ENCODE data around the gene RELCH.

Gene RELCH

DNA sequence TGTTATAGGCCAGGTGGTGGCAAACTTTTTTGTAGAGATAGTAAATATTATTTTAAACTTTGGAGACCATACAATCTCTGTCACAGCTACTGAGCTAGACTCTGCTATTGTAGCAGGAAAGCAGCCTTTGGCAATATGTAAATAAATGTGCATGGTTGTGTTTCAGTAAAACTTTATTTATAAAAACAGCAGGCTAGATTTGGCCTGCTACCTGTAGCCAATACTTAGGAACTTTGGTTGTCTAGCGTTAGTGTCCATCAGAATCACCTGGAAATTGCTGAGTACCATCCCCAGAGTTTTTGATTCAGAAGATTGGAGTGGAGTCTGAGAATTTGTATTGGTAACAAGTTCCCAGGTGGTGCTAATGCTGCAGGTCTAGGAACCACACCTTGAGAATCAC lies 114.3 kb downstream of the RELCH start:
- no peak for DNase-seq (ENCODE audit: low read depth)
- no peak overlapping the region for H3K4me3 ChIP-seq (ENCODE audit: low read length)
- TF ChIP-seq, protein P1, sequence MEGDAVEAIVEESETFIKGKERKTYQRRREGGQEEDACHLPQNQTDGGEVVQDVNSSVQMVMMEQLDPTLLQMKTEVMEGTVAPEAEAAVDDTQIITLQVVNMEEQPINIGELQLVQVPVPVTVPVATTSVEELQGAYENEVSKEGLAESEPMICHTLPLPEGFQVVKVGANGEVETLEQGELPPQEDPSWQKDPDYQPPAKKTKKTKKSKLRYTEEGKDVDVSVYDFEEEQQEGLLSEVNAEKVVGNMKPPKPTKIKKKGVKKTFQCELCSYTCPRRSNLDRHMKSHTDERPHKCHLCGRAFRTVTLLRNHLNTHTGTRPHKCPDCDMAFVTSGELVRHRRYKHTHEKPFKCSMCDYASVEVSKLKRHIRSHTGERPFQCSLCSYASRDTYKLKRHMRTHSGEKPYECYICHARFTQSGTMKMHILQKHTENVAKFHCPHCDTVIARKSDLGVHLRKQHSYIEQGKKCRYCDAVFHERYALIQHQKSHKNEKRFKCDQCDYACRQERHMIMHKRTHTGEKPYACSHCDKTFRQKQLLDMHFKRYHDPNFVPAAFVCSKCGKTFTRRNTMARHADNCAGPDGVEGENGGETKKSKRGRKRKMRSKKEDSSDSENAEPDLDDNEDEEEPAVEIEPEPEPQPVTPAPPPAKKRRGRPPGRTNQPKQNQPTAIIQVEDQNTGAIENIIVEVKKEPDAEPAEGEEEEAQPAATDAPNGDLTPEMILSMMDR (conservative IDR thresholded peaks at IDR 0.05; ENCODE audit: low read depth, low read length), result no peak

GRCh38 chr18:62312851-62313250 lies 125.8 kb downstream of the RELCH start:
- TF ChIP-seq, protein P1 (conservative IDR thresholded peaks at IDR 0.05; ENCODE audit: low read depth, low read length), result no peak
- H3K4me3 ChIP-seq (ENCODE audit: low read length), result no peak overlapping the region
- no peak for DNase-seq (ENCODE audit: low read depth)

DNA sequence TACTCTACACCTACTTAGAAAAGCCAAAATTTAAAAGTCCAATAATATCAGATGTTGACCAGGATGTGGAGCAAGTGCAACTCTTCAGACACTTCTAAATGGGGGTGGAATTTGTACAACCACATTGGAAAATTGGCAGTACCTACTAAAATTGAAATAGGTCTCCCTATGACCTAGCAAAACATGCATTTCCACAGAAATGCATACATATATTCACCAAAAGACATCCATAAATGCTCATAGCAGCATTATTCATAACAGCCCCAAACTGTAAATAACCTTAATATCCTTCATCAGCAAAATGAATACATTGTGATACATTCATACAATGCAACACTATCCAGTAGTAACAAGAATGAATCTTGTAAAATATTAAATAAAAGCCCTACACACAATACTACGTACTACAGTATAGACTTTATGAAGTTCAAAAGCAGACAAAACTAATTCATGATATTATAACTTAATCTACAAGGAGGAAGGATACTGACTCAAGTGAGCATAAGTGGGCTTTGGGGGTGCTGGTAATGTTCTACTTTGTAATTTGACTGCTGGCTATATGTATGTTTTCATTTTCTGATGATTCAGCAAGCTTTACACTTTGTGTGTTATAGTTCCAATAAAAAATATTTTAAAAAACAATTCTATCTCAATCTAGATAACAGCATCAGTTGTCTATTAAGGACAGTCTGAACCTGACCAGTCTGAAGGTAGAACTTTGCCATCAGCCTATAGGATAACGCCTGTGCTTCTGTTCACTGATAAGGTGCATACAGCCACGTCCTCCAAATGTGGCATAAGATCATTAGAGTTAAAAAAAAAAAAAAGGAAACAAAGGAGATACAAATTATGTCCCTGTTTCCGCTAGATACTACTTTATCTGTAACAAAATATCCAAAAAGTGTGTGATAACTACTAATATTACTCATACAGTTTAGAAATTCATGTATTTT lies 131.4 kb downstream of the RELCH start:
- TF ChIP-seq, protein P1 (conservative IDR thresholded peaks at IDR 0.05; ENCODE audit: low read depth, low read length), result no peak
- no peak overlapping the region for H3K4me3 ChIP-seq (ENCODE audit: low read length)

GRCh38 chr18:62321201-62321600 lies 134.1 kb downstream of the RELCH start:
- TF ChIP-seq, protein P1 (conservative IDR thresholded peaks at IDR 0.05; ENCODE audit: low read depth, low read length), result no peak
- DNase-seq (ENCODE audit: low read depth), result no peak
- H3K4me3 ChIP-seq (ENCODE audit: low read length), result no peak overlapping the region

More for the DNA sequence above, 131.4 kb downstream of the RELCH start:
- no peak for DNase-seq (ENCODE audit: low read depth)

- TF ChIP-seq, protein P1 (conservative IDR thresholded peaks at IDR 0.05; ENCODE audit: low read depth, low read length), result no peak
- no peak for DNase-seq (ENCODE audit: low read depth)
- no peak overlapping the region for H3K4me3 ChIP-seq (ENCODE audit: low read length)
Observed at GRCh38 chr18:62323483-62324180, 136.6 kb downstream of the RELCH start.

- TF ChIP-seq, protein P1 (conservative IDR thresholded peaks at IDR 0.05; ENCODE audit: low read depth, low read length), result no peak
- no peak for DNase-seq (ENCODE audit: low read depth)
- no peak overlapping the region for H3K4me3 ChIP-seq (ENCODE audit: low read length)
Observed at GRCh38 chr18:62324181-62324828, 137.2 kb downstream of the RELCH start.
